ENCODE data around the gene RASAL2.

RASAL2 gene

GRCh38 chr1:178122283-178122682 is 28.4 kb downstream of the RASAL2 start:
- H3K9ac ChIP-seq (ENCODE audit: low read depth, low read length), result no peak overlapping the region
- no peaks in the 10 kb centered on the region for H3K27me3 ChIP-seq (ENCODE audit: control insufficient read depth, insufficient read depth, low read length)
- no peak overlapping the region for H3K4me3 ChIP-seq (ENCODE audit: low read depth, low read length)

GRCh38 chr1:178124115-178124514 is 30.2 kb downstream of the RASAL2 start:
- no peak overlapping the region for H3K4me3 ChIP-seq (ENCODE audit: low read depth, low read length)
- H3K36me3 ChIP-seq (ENCODE audit: control insufficient read depth, insufficient read depth, low read length), result no peaks in the 10 kb centered on the region
- peaks cover 7% of the 10 kb centered on the region for H3K9me3 ChIP-seq (ENCODE audit: control insufficient read depth, insufficient read depth, low read length)
- no peaks in the 10 kb centered on the region for H3K27me3 ChIP-seq (ENCODE audit: control insufficient read depth, insufficient read depth, low read length)
- peaks cover 9% of the 10 kb centered on the region for H3K4me1 ChIP-seq (ENCODE audit: control insufficient read depth, insufficient read depth, low read length)
- no peak overlapping the region for H3K9ac ChIP-seq (ENCODE audit: low read depth, low read length)

More at GRCh38 chr1:178122283-178122682, 28.4 kb downstream of the RASAL2 start:
- Histone ChIP-seq H3K36me3 (ENCODE audit: control insufficient read depth, insufficient read depth, low read length) (no peaks in the 10 kb centered on the region), H3K4me1 (ENCODE audit: control insufficient read depth, insufficient read depth, low read length) (peaks cover 9% of the 10 kb centered on the region), H3K9me3 (ENCODE audit: control insufficient read depth, insufficient read depth, low read length) (peaks cover 7% of the 10 kb centered on the region)

- H3K9me3 ChIP-seq (ENCODE audit: control insufficient read depth, insufficient read depth, low read length), result no peaks in the 10 kb centered on the region
- H3K27me3 ChIP-seq (ENCODE audit: control insufficient read depth, insufficient read depth, low read length), result no peaks in the 10 kb centered on the region
- H3K36me3 ChIP-seq (ENCODE audit: control insufficient read depth, insufficient read depth, low read length), result no peaks in the 10 kb centered on the region
- no peak overlapping the region for H3K4me3 ChIP-seq (ENCODE audit: low read depth, low read length)
- H3K9ac ChIP-seq (ENCODE audit: low read depth, low read length), result no peak overlapping the region
- peaks cover 9% of the 10 kb centered on the region for H3K4me1 ChIP-seq (ENCODE audit: control insufficient read depth, insufficient read depth, low read length)
Observed at GRCh38 chr1:178126261-178126660, 32.4 kb downstream of the RASAL2 start.

DNA sequence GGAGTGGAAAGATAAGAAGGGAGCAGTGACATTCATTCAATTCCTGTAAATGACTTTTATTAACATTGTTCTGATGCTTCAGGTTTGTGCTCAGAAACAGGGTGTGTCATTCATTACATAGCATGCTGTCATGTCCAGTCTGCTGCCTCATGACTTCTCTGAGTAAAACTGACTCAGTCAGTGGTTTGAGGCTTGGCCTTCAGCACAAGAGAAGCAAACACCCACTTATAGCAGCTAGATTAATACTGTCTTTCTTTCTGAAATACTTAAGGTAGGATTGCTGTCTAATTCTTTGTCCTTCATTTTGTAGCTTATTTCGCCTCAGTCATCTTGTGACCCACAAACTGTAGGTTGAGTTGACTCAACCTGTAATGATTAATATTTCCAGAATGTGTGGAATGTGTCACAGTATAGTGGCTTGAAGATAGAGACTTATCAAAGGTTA is 32.9 kb downstream of the RASAL2 start:
- Histone ChIP-seq H3K4me1 (ENCODE audit: control insufficient read depth, insufficient read depth, low read length) (peaks cover 9% of the 10 kb centered on the region), H3K9me3 (ENCODE audit: control insufficient read depth, insufficient read depth, low read length) (no peaks in the 10 kb centered on the region), H3K27me3 (ENCODE audit: control insufficient read depth, insufficient read depth, low read length) (no peaks in the 10 kb centered on the region), H3K9ac (ENCODE audit: low read depth, low read length) (no peak overlapping the region), H3K36me3 (ENCODE audit: control insufficient read depth, insufficient read depth, low read length) (no peaks in the 10 kb centered on the region), H3K4me3 (ENCODE audit: low read depth, low read length) (no peak overlapping the region)

GRCh38 chr1:178127482-178128191 is 33.7 kb downstream of the RASAL2 start:
- Histone ChIP-seq H3K36me3 (ENCODE audit: control insufficient read depth, insufficient read depth, low read length) (no peaks in the 10 kb centered on the region), H3K4me3 (ENCODE audit: low read depth, low read length) (no peak overlapping the region), H3K4me1 (ENCODE audit: control insufficient read depth, insufficient read depth, low read length) (peaks cover 6% of the 10 kb centered on the region), H3K9me3 (ENCODE audit: control insufficient read depth, insufficient read depth, low read length) (no peaks in the 10 kb centered on the region), H3K27me3 (ENCODE audit: control insufficient read depth, insufficient read depth, low read length) (no peaks in the 10 kb centered on the region), H3K9ac (ENCODE audit: low read depth, low read length) (no peak overlapping the region)

GRCh38 chr1:178133239-178133989 is 39.5 kb downstream of the RASAL2 start:
- no peak overlapping the region for H3K9ac ChIP-seq (ENCODE audit: low read depth, low read length)

GRCh38 chr1:178134061-178134460 is 40.2 kb downstream of the RASAL2 start:
- Histone ChIP-seq H3K9me3 (ENCODE audit: control insufficient read depth, insufficient read depth, low read length) (no peaks in the 10 kb centered on the region), H3K4me3 (ENCODE audit: low read depth, low read length) (no peak overlapping the region), H3K27me3 (ENCODE audit: control insufficient read depth, insufficient read depth, low read length) (no peaks in the 10 kb centered on the region), H3K4me1 (ENCODE audit: control insufficient read depth, insufficient read depth, low read length) (no peaks in the 10 kb centered on the region), H3K9ac (ENCODE audit: low read depth, low read length) (no peak overlapping the region), H3K36me3 (ENCODE audit: control insufficient read depth, insufficient read depth, low read length) (no peaks in the 10 kb centered on the region)

More at GRCh38 chr1:178133239-178133989, 39.5 kb downstream of the RASAL2 start:
- H3K36me3 ChIP-seq (ENCODE audit: control insufficient read depth, insufficient read depth, low read length), result no peaks in the 10 kb centered on the region
- H3K9me3 ChIP-seq (ENCODE audit: control insufficient read depth, insufficient read depth, low read length), result no peaks in the 10 kb centered on the region
- no peaks in the 10 kb centered on the region for H3K4me1 ChIP-seq (ENCODE audit: control insufficient read depth, insufficient read depth, low read length)
- H3K27me3 ChIP-seq (ENCODE audit: control insufficient read depth, insufficient read depth, low read length), result no peaks in the 10 kb centered on the region
- no peak overlapping the region for H3K4me3 ChIP-seq (ENCODE audit: low read depth, low read length)

- Histone ChIP-seq H3K9ac (ENCODE audit: low read depth, low read length) (no peak overlapping the region), H3K4me3 (ENCODE audit: low read depth, low read length) (no peak overlapping the region), H3K27me3 (ENCODE audit: control insufficient read depth, insufficient read depth, low read length) (no peaks in the 10 kb centered on the region), H3K36me3 (ENCODE audit: control insufficient read depth, insufficient read depth, low read length) (no peaks in the 10 kb centered on the region), H3K9me3 (ENCODE audit: control insufficient read depth, insufficient read depth, low read length) (no peaks in the 10 kb centered on the region), H3K4me1 (ENCODE audit: control insufficient read depth, insufficient read depth, low read length) (no peaks in the 10 kb centered on the region)
Observed at GRCh38 chr1:178137238-178137637, 43.3 kb downstream of the RASAL2 start.

- Histone ChIP-seq H3K4me1 (ENCODE audit: control insufficient read depth, insufficient read depth, low read length) (no peaks in the 10 kb centered on the region), H3K9ac (ENCODE audit: low read depth, low read length) (no peak overlapping the region), H3K4me3 (ENCODE audit: low read depth, low read length) (no peak overlapping the region), H3K36me3 (ENCODE audit: control insufficient read depth, insufficient read depth, low read length) (no peaks in the 10 kb centered on the region), H3K9me3 (ENCODE audit: control insufficient read depth, insufficient read depth, low read length) (no peaks in the 10 kb centered on the region), H3K27me3 (ENCODE audit: control insufficient read depth, insufficient read depth, low read length) (no peaks in the 10 kb centered on the region)
Observed at GRCh38 chr1:178142806-178143205, 48.9 kb downstream of the RASAL2 start.

- H3K9ac ChIP-seq (ENCODE audit: low read depth, low read length), result no peak overlapping the region
- no peaks in the 10 kb centered on the region for H3K4me1 ChIP-seq (ENCODE audit: control insufficient read depth, insufficient read depth, low read length)
- H3K27me3 ChIP-seq (ENCODE audit: control insufficient read depth, insufficient read depth, low read length), result no peaks in the 10 kb centered on the region
- no peaks in the 10 kb centered on the region for H3K9me3 ChIP-seq (ENCODE audit: control insufficient read depth, insufficient read depth, low read length)
- H3K4me3 ChIP-seq (ENCODE audit: low read depth, low read length), result no peak overlapping the region
- H3K36me3 ChIP-seq (ENCODE audit: control insufficient read depth, insufficient read depth, low read length), result no peaks in the 10 kb centered on the region
Observed at GRCh38 chr1:178143730-178144690, 50.1 kb downstream of the RASAL2 start.

DNA sequence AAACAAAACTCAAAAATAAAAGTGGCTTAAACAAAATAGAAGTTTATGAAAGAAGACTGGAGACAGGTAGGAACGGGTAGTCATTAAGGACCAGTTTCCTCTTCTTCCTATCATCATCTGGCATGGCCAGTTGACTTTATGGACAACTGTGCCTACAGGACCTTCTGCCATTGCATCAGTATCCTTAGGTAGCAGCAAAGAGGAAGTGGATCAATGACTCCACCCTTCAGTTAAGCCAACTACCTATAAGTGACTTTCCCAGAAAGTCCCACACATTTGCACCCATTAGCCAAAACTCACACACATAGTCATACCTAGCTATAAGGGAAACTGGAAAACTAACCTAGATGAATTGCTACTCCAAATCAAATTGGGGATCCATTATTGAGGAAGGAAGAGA is 51.7 kb downstream of the RASAL2 start:
- Histone ChIP-seq H3K9ac (ENCODE audit: low read depth, low read length) (no peak overlapping the region), H3K4me3 (ENCODE audit: low read depth, low read length) (no peak overlapping the region), H3K27me3 (ENCODE audit: control insufficient read depth, insufficient read depth, low read length) (no peaks in the 10 kb centered on the region), H3K9me3 (ENCODE audit: control insufficient read depth, insufficient read depth, low read length) (no peaks in the 10 kb centered on the region), H3K4me1 (ENCODE audit: control insufficient read depth, insufficient read depth, low read length) (no peaks in the 10 kb centered on the region), H3K36me3 (ENCODE audit: control insufficient read depth, insufficient read depth, low read length) (no peaks in the 10 kb centered on the region)

Data from iPS-15b (cell line).